A673 (cell line): ENCODE measurements around the gene DNAH14. TPM values are rescaled to one million over a fixed set of nuclear protein-coding genes. Genes with fewer than 3 reads are reported as not detected.
"Not testable (repeated sequence)": the region's sequence is repeated elsewhere in the genome, so short reads cannot be mapped to it uniquely, and the experiment has no call there.

Source experiments
- BruUV-seq: library from RNA; stranded (reverse); fragments of 400-500 nt; replicated peaks from 2 replicates; lab custom pipeline; 2021; lab: Mats Ljungman, UMichigan
- CTCF ChIA-PET: fragments of 300-600 bp; sonication (Branson Sonifier 250); formaldehyde crosslinking; loops from one replicate; lab custom pipeline; 2022; ENCODE audit warnings: antibody characterized with exemption; lab: Charles Lee
- POLR2A ChIA-PET: fragments of 300-600 bp; sonication (Branson Sonifier 250); formaldehyde crosslinking; loops from one replicate; lab custom pipeline; 2022; ENCODE audit warnings: antibody characterized with exemption; ENCODE audit not compliant: low non-redundant PET; lab: Charles Lee
- DNase-seq: peaks from one replicate; pipeline ENCODE4 v3.0.0-alpha.2; 2015; ENCODE audit warnings: low spot score
- H3K27ac ChIP-seq: fragments of 200-600 bp; sonication (generic); 2 replicates; pipeline ENCODE4 v1.5.1; 2016; ENCODE audit warnings: mixed run types, low read depth, mild to moderate bottlenecking, mixed read lengths, antibody characterized with exemption, low read length; ENCODE audit not compliant: poor library complexity, severe bottlenecking
- H3K27me3 ChIP-seq: fragments of 200-600 bp; sonication (generic); replicated peaks from 2 replicates; pipeline ENCODE4 v1.6.1; 2017; ENCODE audit warnings: mixed run types, low read depth, mild to moderate bottlenecking, mixed read lengths, antibody characterized with exemption, low read length; ENCODE audit not compliant: insufficient read depth, poor library complexity
- H3K36me3 ChIP-seq: fragments of 200-600 bp; sonication (generic); 2 replicates; pipeline ENCODE4 v1.6.1; 2016; ENCODE audit warnings: mixed run types, mild to moderate bottlenecking, mixed read lengths, antibody characterized with exemption, low read length; ENCODE audit not compliant: insufficient read depth, poor library complexity, severe bottlenecking
- H3K4me1 ChIP-seq: fragments of 200-600 bp; sonication (generic); 2 replicates; pipeline ENCODE4 v1.6.1; 2017; ENCODE audit warnings: mixed run types, mild to moderate bottlenecking, mixed read lengths, antibody characterized with exemption, low read length; ENCODE audit not compliant: insufficient read depth, poor library complexity, severe bottlenecking
- H3K4me3 ChIP-seq: fragments of 200-600 bp; sonication (generic); 2 replicates; pipeline ENCODE4 v1.5.1; 2016; ENCODE audit warnings: low read depth, mixed run types, mild to moderate bottlenecking, mixed read lengths, low read length; ENCODE audit not compliant: poor library complexity, severe bottlenecking
- H3K9me3 ChIP-seq: fragments of 200-600 bp; sonication (generic); 2 replicates; pipeline ENCODE4 v1.6.1; 2016; ENCODE audit warnings: mixed run types, low read depth, mild to moderate bottlenecking, mixed read lengths, antibody characterized with exemption, low read length; ENCODE audit not compliant: poor library complexity, severe bottlenecking
- EZH2 ChIP-seq: fragments of 200-600 bp; sonication (generic); IDR thresholded peaks from 2 replicates; pipeline ENCODE4 v1.6.1; 2017; ENCODE audit warnings: borderline replicate concordance, low read depth, mild to moderate bottlenecking, mixed read lengths, antibody characterized with exemption, low read length; ENCODE audit not compliant: poor library complexity, severe bottlenecking
- intact Hi-C: fragments of 100-400 bp; cut with micrococcal nuclease; formaldehyde crosslinking; loops from one replicate; pipeline ENCODE4 v1.10.0; 2022; ENCODE audit not compliant: unreplicated experiment
- total RNA-seq: library from RNA; stranded (reverse); gene quantifications from 2 replicates; pipeline ENCODE4 v1.2.3, GENCODE V29; 2021
- TF ChIP-seq, protein P1 (sequence below): fragments of 300-800, 200-600 bp; sonication (generic); conservative IDR thresholded peaks from 2 replicates; pipeline ENCODE4 v1.5.1; 2017; ENCODE audit warnings: low read depth, mild to moderate bottlenecking, antibody characterized with exemption, low read length, moderate library complexity, mixed read lengths

Gene DNAH14
- total RNA-seq, 1 experiment from 2014 or later: 9.9 TPM

DNA sequence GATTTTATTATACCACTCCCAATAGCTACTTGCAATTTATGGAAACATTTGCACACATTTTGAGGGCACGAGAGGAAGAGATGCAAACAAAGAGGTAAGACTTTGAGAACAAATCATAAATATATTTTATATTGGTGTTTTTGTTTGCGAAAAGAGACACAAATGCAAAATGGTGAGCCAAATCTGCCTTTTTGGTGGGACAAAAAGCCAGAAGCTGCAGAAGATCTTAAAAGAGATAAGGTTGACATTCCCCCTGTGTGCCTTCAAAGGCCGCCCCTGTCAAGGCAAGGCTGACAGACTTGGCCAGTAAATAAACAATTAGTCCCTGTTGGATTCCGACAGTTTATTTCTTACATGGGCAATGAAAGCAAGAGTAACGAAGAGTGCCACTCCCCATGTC is 375.5 kb downstream of the DNAH14 start:
- H3K9me3 ChIP-seq: no peaks in the 10 kb centered on the region
- TF ChIP-seq EZH2: no peak
- TF ChIP-seq, protein P1, sequence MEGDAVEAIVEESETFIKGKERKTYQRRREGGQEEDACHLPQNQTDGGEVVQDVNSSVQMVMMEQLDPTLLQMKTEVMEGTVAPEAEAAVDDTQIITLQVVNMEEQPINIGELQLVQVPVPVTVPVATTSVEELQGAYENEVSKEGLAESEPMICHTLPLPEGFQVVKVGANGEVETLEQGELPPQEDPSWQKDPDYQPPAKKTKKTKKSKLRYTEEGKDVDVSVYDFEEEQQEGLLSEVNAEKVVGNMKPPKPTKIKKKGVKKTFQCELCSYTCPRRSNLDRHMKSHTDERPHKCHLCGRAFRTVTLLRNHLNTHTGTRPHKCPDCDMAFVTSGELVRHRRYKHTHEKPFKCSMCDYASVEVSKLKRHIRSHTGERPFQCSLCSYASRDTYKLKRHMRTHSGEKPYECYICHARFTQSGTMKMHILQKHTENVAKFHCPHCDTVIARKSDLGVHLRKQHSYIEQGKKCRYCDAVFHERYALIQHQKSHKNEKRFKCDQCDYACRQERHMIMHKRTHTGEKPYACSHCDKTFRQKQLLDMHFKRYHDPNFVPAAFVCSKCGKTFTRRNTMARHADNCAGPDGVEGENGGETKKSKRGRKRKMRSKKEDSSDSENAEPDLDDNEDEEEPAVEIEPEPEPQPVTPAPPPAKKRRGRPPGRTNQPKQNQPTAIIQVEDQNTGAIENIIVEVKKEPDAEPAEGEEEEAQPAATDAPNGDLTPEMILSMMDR: no peak
- CTCF ChIA-PET: no interaction called here
- H3K27me3 ChIP-seq: no peaks in the 10 kb centered on the region
- no peaks in the 10 kb centered on the region for H3K36me3 ChIP-seq
- BruUV-seq: no TSS peak
- H3K27ac ChIP-seq: no peak overlapping the region
- POLR2A ChIA-PET: interaction anchor here (0.6 kb wide), 1 partner anchor 509 kb away, joined by 4 read pairs; no protein-coding TSS in a partner anchor
- H3K4me1 ChIP-seq: no peaks in the 10 kb centered on the region
- intact Hi-C loops: no loop called here
- H3K4me3 ChIP-seq: no peak overlapping the region
- DNase-seq: no peak

DNA sequence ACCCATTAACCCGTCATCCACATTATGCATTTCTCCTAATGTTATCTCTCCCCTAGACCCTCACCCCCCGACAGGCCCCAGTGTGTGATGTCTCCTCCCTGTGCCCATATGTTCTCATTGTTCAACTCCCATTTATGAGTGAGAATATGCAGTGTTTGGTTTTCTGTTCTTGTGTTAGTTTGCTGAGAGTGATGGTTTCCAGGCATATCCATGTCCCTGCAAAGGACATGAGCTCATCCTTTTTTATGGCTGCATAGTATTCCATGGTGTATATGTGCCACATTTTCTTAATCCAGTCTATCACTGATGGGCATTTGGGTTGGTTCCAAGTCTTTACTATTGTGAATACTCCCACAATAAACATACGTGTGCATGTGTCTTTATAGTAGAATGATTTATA is 381.1 kb downstream of the DNAH14 start:
- H3K4me3 ChIP-seq, H3K9me3 ChIP-seq, H3K27ac ChIP-seq, CTCF ChIA-PET, DNase-seq, BruUV-seq, POLR2A ChIA-PET, H3K4me1 ChIP-seq, intact Hi-C loops, H3K27me3 ChIP-seq, H3K36me3 ChIP-seq: not testable (repeated sequence)

DNA sequence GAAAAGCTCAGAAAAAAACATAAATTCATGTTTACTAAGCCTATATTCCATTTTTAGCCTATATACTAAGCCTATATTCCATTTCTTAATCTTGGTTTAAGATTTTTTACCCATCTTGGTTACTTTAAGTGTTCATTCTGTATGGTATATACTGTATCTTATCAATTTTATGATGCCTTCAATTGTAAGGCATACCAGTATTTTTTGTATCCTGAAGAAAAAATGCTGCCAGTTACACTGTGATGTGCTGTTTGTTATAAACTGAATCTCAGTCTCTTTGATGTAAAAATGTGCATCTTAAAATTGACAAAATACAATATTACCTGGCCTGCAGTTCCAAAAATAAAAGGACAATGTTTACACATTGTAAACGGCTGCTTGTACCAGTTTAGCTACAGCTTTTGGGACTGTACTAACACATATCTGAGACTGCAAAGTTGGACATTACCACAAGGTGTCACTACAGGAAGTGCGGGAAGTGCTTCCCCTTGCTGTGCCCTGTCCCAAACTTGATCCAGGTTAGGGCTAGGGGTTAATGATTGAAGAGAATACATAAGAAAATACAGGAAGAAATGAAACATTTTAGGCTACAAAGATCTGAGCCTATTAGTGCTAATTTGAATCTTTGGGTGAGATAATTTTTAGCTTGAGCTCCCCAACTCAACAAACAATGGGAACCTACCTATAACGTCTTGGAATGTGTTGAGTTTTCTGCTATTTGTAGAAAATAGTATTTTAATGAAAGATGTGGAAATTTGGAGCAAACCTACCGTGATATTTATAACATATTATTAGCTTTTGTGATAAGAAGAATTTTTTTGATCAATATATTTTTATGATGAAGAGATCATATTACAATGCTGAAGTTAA is 389.5 kb downstream of the DNAH14 start:
- POLR2A ChIA-PET: no interaction called here
- H3K27ac ChIP-seq: no peak overlapping the region
- peak; percentile 75 for DNase-seq
- no TSS peak for BruUV-seq
- no peak overlapping the region for H3K4me3 ChIP-seq
- CTCF ChIA-PET: interaction anchor here (1.2 to 1.7 kb wide), 2 partner anchors 11 to 29 kb away, joined by 4 to 5 read pairs; no protein-coding TSS in a partner anchor
- intact Hi-C loops: loop anchor here (2.0 kb wide), 1 partner anchor 658 kb away; no protein-coding TSS in a partner anchor
- H3K36me3 ChIP-seq: no peaks in the 10 kb centered on the region
- H3K27me3 ChIP-seq: no peaks in the 10 kb centered on the region
- TF ChIP-seq, protein P1: peak; percentile 92
- no peak for TF ChIP-seq EZH2
- no peaks in the 10 kb centered on the region for H3K9me3 ChIP-seq
- no peaks in the 10 kb centered on the region for H3K4me1 ChIP-seq
